Effector CD8-positive, alpha-beta T cell (primary cell): ENCODE results near the gene DIDO1.

Experiments
- DNase-seq: peaks from one replicate; lab custom pipeline; 2025; lab: John Stamatoyannopoulos, UW

Gene DIDO1

GRCh38 chr20:62910777-62911497 is 15.4 kb downstream of the DIDO1 start:
- no peak for DNase-seq

- no peak for DNase-seq
Measured at GRCh38 chr20:62910217-62910766, 16.0 kb downstream of the DIDO1 start.

- DNase-seq = no peak
Measured at GRCh38 chr20:62908971-62909791, 17.1 kb downstream of the DIDO1 start.

GRCh38 chr20:62907384-62908317 is 18.7 kb downstream of the DIDO1 start:
- DNase-seq = peak; percentile 45

- DNase-seq = no peak
Measured at GRCh38 chr20:62906647-62907375, 19.5 kb downstream of the DIDO1 start.

GRCh38 chr20:62906209-62906608 is 20.1 kb downstream of the DIDO1 start:
- no peak for DNase-seq

GRCh38 chr20:62905536-62906117 is 20.7 kb downstream of the DIDO1 start:
- DNase-seq = no peak

GRCh38 chr20:62902926-62903615 is 23.2 kb downstream of the DIDO1 start:
- DNase-seq = no peak

- DNase-seq = no peak
Measured at GRCh38 chr20:62901891-62902290, 24.4 kb downstream of the DIDO1 start.

GRCh38 chr20:62900692-62901584 is 25.4 kb downstream of the DIDO1 start:
- no peak for DNase-seq

GRCh38 chr20:62900052-62900691 is 26.1 kb downstream of the DIDO1 start:
- DNase-seq = peak; percentile 67

- DNase-seq = no peak
Measured at GRCh38 chr20:62899633-62900051, 26.7 kb downstream of the DIDO1 start.

GRCh38 chr20:62898970-62899632 is 27.2 kb downstream of the DIDO1 start:
- no peak for DNase-seq

- DNase-seq = no peak
Measured at GRCh38 chr20:62898093-62898964, 28.0 kb downstream of the DIDO1 start.

- DNase-seq = no peak
Measured at GRCh38 chr20:62897666-62898065, 28.6 kb downstream of the DIDO1 start.

GRCh38 chr20:62896526-62896925 is 29.8 kb downstream of the DIDO1 start:
- no peak for DNase-seq

- no peak for DNase-seq
Measured at GRCh38 chr20:62895539-62895938, 30.8 kb downstream of the DIDO1 start.
